Stomach (tissue), 4 donors: Measurements from ENCODE around the gene CEP41.

Experiments
- POLR2A ChIP-seq, 4 donors: fragments of 450-650 bp; IDR thresholded peaks; one replicate each; pipeline ENCODE4 v1.6.1; 2016; ENCODE audit warnings: antibody characterized with exemption in 4 of 4, control low read depth in 2 of 4, mild to moderate bottlenecking in 1 of 4, moderate library complexity in 1 of 4
- TF ChIP-seq, protein P1 (sequence below), 7 experiments: fragments of 450-650 bp in 4 of 7; fragments of 200-600 bp in 3 of 7; sonication (generic) in 3 of 7; IDR thresholded peaks; one replicate each; pipeline ENCODE4 v1.5.1; 2016 to 2019; ENCODE audit warnings: antibody characterized with exemption in 7 of 7, control low read depth in 2 of 7, mild to moderate bottlenecking in 1 of 7

DNA sequence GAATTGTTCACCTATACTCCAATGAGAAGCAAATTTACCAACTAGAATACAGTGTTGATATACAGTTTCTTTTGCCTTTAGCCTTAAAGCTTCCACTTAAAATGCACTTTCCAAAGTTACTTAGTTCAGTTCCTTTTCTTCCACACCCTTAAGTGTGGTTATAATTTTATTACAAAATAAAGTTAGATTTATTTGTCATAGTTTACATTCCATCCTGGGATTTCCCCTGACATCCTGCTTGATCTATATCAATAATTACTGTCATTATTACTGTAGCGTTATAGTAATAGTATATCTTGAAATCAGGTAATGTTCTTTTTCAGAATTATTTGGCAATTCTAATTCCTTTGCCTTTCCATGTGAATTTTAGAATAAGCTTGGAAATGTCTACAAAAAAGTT is 27.8 kb upstream of the CEP41 start:
- TF ChIP-seq, protein P1, sequence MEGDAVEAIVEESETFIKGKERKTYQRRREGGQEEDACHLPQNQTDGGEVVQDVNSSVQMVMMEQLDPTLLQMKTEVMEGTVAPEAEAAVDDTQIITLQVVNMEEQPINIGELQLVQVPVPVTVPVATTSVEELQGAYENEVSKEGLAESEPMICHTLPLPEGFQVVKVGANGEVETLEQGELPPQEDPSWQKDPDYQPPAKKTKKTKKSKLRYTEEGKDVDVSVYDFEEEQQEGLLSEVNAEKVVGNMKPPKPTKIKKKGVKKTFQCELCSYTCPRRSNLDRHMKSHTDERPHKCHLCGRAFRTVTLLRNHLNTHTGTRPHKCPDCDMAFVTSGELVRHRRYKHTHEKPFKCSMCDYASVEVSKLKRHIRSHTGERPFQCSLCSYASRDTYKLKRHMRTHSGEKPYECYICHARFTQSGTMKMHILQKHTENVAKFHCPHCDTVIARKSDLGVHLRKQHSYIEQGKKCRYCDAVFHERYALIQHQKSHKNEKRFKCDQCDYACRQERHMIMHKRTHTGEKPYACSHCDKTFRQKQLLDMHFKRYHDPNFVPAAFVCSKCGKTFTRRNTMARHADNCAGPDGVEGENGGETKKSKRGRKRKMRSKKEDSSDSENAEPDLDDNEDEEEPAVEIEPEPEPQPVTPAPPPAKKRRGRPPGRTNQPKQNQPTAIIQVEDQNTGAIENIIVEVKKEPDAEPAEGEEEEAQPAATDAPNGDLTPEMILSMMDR (IDR thresholded peaks at IDR 0.05): no peak
- TF ChIP-seq POLR2A (IDR thresholded peaks at IDR 0.05): no peak
